IPS-11a (cell line): ENCODE measurements around the gene VKORC1L1.
"Not testable (repeated sequence)": the region's sequence is repeated elsewhere in the genome, so short reads cannot be mapped to it uniquely, and the experiment has no call there.

Experiments used
- H3K4me3 ChIP-seq: one replicate; pipeline ENCODE4 v1.5.1; 2013; ENCODE audit warnings: low read depth, low read length, control low read depth

VKORC1L1 gene

GRCh38 chr7:65884983-65885382 lies 12.1 kb downstream of the VKORC1L1 start:
- H3K4me3 ChIP-seq, result not testable (repeated sequence)

- H3K4me3 ChIP-seq, result not testable (repeated sequence)
Measured at GRCh38 chr7:65885533-65885932, 12.7 kb downstream of the VKORC1L1 start.

- H3K4me3 ChIP-seq, result not testable (repeated sequence)
Measured at GRCh38 chr7:65888434-65889156, 15.7 kb downstream of the VKORC1L1 start.

- H3K4me3 ChIP-seq, result not testable (repeated sequence)
Measured at GRCh38 chr7:65889722-65890121, 16.8 kb downstream of the VKORC1L1 start.

GRCh38 chr7:65892161-65892560 lies 19.3 kb downstream of the VKORC1L1 start:
- no peak overlapping the region for H3K4me3 ChIP-seq

- no peak overlapping the region for H3K4me3 ChIP-seq
Measured at GRCh38 chr7:65892835-65893234, 20.0 kb downstream of the VKORC1L1 start.

- no peak overlapping the region for H3K4me3 ChIP-seq
Measured at GRCh38 chr7:65896279-65896870, 23.5 kb downstream of the VKORC1L1 start.

GRCh38 chr7:65897289-65897688 lies 24.4 kb downstream of the VKORC1L1 start:
- not testable (repeated sequence) for H3K4me3 ChIP-seq

- not testable (repeated sequence) for H3K4me3 ChIP-seq
Measured at GRCh38 chr7:65898677-65899447, 26.0 kb downstream of the VKORC1L1 start.

- H3K4me3 ChIP-seq, result no peak overlapping the region
Measured at GRCh38 chr7:65902306-65902705, 29.4 kb downstream of the VKORC1L1 start.

- no peak overlapping the region for H3K4me3 ChIP-seq
Measured at GRCh38 chr7:65907501-65908198, 34.8 kb downstream of the VKORC1L1 start.

GRCh38 chr7:65910237-65910636 lies 37.4 kb downstream of the VKORC1L1 start:
- no peak overlapping the region for H3K4me3 ChIP-seq

GRCh38 chr7:65912237-65912636 lies 39.4 kb downstream of the VKORC1L1 start:
- H3K4me3 ChIP-seq, result no peak overlapping the region

- H3K4me3 ChIP-seq, result no peak overlapping the region
Measured at GRCh38 chr7:65915921-65916657, 43.2 kb downstream of the VKORC1L1 start.

GRCh38 chr7:65923316-65923715 lies 50.4 kb downstream of the VKORC1L1 start:
- no peak overlapping the region for H3K4me3 ChIP-seq

- H3K4me3 ChIP-seq, result no peak overlapping the region
Measured at GRCh38 chr7:65924193-65924592, 51.3 kb downstream of the VKORC1L1 start.

- no peak overlapping the region for H3K4me3 ChIP-seq
Measured at GRCh38 chr7:65925040-65925439, 52.2 kb downstream of the VKORC1L1 start.

GRCh38 chr7:65926588-65926987 lies 53.7 kb downstream of the VKORC1L1 start:
- no peak overlapping the region for H3K4me3 ChIP-seq

GRCh38 chr7:65927489-65928448 lies 54.9 kb downstream of the VKORC1L1 start:
- no peak overlapping the region for H3K4me3 ChIP-seq

GRCh38 chr7:65931685-65932084 lies 58.8 kb downstream of the VKORC1L1 start:
- H3K4me3 ChIP-seq, result no peak overlapping the region
